NCI-H2196 (cell line): ENCODE results near the gene QKI.
"Not testable (repeated sequence)": the region's sequence is repeated elsewhere in the genome, so short reads cannot be mapped to it uniquely, and the experiment has no call there.

Experiments used
- DNase-seq: peaks from one replicate; lab custom pipeline; 2025; ENCODE audit not compliant: unreplicated experiment; lab: John Stamatoyannopoulos, UW

The QKI gene

GRCh38 chr6:163414117-163414945 lies at the start of gene QKI:
QKI (plus strand) TSS chr6:163414718; CDS start chr6:163415194, 476 bp downstream.
- peak; percentile 42 for DNase-seq

GRCh38 chr6:163366288-163366687 lies 48.2 kb upstream of the QKI start:
- DNase-seq: no peak

GRCh38 chr6:163367497-163368183 lies 46.9 kb upstream of the QKI start:
- DNase-seq: no peak

- DNase-seq: no peak
These were observed 45.4 kb upstream of the QKI start for GRCh38 chr6:163369141-163369540.

- no peak for DNase-seq
These were observed 44.7 kb upstream of the QKI start for GRCh38 chr6:163369628-163370365.

- no peak for DNase-seq
These were observed 43.9 kb upstream of the QKI start for GRCh38 chr6:163370464-163371117.

DNA sequence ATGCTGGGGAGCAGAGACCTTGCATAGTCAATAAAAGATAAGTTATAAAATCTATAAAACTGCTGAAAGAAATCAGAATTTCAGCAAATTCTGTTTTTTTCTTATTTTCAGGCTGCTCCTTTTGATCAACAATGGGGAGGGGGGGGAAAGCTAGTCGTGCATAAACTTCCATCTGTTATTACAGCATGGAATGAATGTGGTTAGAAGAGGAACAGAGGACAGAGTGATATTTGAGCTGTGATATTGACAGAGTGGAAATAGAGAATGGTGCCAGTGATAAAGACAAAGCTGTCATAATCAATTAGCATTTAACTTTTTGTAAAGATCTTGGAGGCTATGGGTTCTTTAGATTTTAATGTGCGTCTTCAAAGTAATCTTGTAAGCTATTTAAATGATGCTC lies 43.4 kb upstream of the QKI start:
- DNase-seq: no peak

- DNase-seq: no peak
These were observed 41.3 kb upstream of the QKI start for GRCh38 chr6:163373240-163373639.

DNA sequence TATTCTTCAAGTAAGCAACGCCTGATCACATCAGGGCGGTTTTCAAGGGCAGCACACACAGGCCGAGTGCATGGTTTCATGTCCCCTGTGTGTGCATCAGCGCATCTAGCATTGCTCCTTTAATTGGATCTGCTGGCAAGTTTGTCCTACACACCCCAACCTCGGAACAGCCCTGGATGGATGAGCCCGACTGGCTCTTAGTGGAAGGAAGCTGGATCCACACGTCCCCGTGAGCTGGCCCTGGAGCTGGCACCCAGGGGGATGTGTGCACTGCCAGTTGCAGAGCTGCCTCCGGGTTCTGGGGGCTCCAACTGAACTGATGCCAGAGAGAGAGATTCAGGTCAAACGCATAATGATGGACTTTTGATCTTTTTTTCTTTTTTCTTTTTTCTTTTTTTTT lies 39.2 kb upstream of the QKI start:
- no peak for DNase-seq

- no peak for DNase-seq
These were observed 38.3 kb upstream of the QKI start for GRCh38 chr6:163376187-163376586.

DNA sequence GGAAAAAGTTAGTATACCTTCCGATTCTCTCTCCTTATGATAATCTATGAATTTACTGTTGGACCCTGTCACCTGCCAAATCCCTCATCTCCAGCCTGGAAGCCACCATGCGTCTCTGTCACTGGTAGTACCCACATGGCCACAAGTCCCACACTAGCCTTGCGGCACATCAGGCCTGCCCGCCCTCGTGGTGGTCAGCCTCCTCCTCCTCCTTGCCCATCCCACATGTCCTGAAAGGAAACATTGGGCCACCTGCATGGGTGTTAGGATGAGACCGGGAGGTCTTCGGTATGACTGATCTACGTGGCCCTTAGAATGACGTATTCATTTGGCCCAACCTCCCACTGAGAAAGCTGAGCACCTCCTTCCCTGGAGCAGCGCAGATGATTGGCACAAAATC lies 37.0 kb upstream of the QKI start:
- no peak for DNase-seq

DNA sequence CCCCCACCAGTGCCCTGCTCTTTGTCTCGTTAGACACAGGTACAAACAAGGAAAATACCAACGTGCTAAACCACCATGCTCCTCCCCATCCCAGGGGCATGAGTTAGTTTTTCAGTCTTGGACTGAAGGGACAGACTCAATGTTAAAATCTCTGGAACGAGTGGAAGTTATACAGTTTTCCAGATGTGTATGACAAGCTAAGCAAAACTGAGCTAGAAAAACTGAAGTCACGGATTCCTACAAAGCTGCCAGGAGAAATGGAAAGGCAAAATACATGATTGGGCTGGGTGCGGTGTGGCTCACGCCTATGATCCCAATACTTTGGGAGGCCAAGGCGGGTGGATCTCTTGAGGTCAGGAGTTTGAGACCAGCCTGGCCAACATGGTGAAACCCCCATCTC lies 34.3 kb upstream of the QKI start:
- DNase-seq: no peak

GRCh38 chr6:163381118-163381756 lies 33.3 kb upstream of the QKI start:
- DNase-seq: no peak

DNA sequence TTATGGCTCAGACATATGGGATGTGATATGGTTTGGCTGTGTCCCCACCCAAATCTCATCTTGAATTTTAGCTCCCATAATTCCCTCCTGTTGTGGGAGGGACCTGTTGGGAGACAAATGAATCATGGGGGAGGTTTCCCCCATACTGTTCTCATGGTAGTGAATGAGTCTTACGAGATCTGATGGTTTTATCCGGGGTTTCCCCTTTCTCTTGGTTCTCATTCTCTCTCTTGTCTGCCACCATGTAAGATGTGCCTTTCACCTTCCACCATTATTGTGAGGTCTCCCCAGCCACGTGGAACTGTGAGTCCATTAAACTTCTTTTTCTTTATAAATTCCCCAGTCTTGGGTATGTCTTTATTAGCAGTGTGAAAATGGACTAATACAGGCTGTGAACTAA lies 31.1 kb upstream of the QKI start:
- not testable (repeated sequence) for DNase-seq

DNA sequence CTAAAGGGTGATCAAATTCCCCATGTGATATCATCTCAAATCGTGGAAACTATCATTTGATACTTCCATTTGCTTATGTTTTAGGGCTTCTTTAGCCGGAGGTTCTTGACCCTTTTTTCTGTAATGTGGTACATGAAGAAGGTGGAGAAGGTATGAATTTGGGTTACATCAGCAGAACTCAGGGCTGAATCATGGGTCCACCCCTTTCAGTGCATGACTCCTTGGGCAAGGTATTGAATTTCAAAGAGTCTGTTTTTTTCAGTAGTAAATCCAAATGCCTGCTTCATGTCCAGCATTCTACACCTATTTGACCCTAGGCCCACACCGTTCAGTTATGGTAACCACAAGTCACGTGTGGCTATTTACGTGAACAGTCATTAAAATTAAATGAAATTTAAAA lies 30.6 kb upstream of the QKI start:
- DNase-seq: no peak

GRCh38 chr6:163384510-163384909 lies 30.0 kb upstream of the QKI start:
- DNase-seq: no peak

DNA sequence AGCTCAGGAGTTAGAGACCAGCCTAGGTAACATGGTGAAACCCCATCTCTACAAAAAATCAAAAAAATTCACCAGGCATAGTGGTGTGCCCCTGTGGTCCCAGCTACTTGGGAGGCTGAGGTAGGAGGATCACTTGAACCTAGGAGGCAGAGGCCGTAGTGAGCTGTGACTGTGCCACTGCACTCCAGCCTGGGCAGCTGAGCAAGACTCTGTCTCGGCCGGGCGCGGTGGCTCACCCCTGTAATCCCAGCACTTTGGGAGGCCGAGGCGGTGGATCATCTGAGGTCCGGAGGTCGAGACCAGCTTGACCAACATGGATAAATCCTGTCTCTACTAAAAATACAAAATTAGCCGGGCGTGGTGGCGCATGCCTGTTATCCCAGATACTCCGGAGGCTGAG lies 29.0 kb upstream of the QKI start:
- not testable (repeated sequence) for DNase-seq

DNA sequence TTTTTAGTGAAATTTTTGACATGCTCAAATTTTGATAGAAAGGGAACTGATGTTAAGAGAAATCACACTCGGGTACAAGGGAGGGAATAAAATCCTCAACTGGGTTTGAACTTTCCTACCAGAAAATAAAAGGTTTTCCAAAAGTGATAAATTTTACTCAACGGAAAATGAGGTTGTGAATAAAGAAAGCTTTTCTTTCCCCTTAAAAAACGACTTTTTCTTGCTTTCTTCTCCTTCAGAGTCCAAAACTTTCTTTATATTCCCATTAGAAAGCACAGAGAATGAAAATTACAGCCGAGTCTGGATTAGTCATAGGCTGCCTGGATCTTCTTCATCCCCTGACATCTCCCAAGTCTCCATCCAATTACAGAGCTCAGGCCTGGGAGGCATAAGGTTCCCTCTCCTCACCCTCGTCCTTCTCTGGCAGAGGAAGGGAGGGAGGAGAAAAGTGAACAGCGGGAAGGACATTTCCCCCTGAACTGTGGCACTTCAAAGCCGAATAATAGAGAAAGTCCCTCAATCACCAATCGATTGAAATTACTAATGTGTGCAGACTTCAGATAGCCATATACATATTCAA lies 28.1 kb upstream of the QKI start:
- no peak for DNase-seq

- no peak for DNase-seq
These were observed 27.2 kb upstream of the QKI start for GRCh38 chr6:163387317-163387716.

- no peak for DNase-seq
These were observed 25.2 kb upstream of the QKI start for GRCh38 chr6:163389354-163389753.
